ENCODE measurements around the gene C6orf120. TPM values are rescaled to one million over a fixed set of nuclear protein-coding genes. Genes with fewer than 3 reads are reported as not detected.

The C6orf120 gene
- total and polyA plus RNA-seq, 9 of the 15 experiments (the other 6 are each of a cell fraction or from before 2014, with no cell fraction given) = 7.7 to 44.9 (median 34.8) TPM

DNA sequence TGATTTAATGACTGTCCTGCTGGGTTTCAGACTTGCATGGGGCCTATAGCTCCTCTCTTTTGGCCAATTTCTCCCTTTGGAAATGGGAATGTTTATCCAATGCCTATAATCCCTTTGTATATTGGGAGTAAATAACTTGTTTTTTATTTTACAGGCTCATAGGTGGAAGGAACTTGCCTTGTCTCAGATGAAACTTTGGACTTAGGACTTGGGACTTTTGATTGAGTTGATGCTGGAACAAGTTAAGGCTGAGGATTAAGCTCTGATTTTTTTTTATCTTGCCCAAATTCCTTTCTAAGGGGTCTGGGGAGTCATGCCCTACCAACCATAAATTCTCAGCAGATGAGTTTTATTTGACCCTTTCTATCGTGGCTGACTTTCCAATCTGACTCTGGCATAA, 23.6 kb upstream of the C6orf120 start:
- Histone ChIP-seq H3K27me3 (ENCODE audit: control insufficient read depth in 2 of 2, insufficient read depth in 2 of 2, low read length in 2 of 2) (no peaks in the 10 kb centered on the region), H3K4me2 (ENCODE audit: insufficient read depth, low read length) (no peak overlapping the region), H3K36me3 (ENCODE audit: control insufficient read depth, insufficient read depth, low read length) (peaks cover 22% of the 10 kb centered on the region), H3K9me3 (replicated peaks; ENCODE audit: control insufficient read depth, insufficient read depth, low read depth, low read length) (no peaks in the 10 kb centered on the region), H3K4me3 (no peak overlapping the region), H3K79me2 (ENCODE audit: control insufficient read depth, insufficient read depth, low read length) (no peaks in the 10 kb centered on the region), H4K20me1 (replicated peaks; ENCODE audit: control insufficient read depth, insufficient read depth, low read length) (no peaks in the 10 kb centered on the region), H3K4me1 (replicated peaks in 1 of 2; ENCODE audit: control insufficient read depth in 2 of 2, insufficient read depth in 2 of 2, low read length in 2 of 2) (no peaks in the 10 kb centered on the region), H3K27ac (ENCODE audit: extremely low read depth, low read depth, low read length) (no peak overlapping the region), H3K9ac (ENCODE audit: insufficient read depth in 1 of 2, low read depth in 2 of 2, low read length in 2 of 2) (no peak overlapping the region), H3K9me1 (ENCODE audit: control insufficient read depth, insufficient read depth, low read length) (no peaks in the 10 kb centered on the region), H2AFZ (ENCODE audit: low read depth, low read length) (no peak overlapping the region)
- DNase-seq (ENCODE audit: extremely low read depth in 1 of 4, low spot score in 3 of 4) (no peak), FAIRE-seq (no peak), ATAC-seq (no peak)
- ChIA-PET CTCF (ENCODE audit: low intra/inter-chr PET ratio) (no interaction called here), POLR2A (interaction anchor here (1.3 to 1.4 kb wide), 2 partner anchors 10 to 15 kb away, joined by 3 to 7 read pairs; no protein-coding TSS in a partner anchor)
- intact Hi-C loops (cut with micrococcal nuclease) (no loop called here), in situ Hi-C loops (cut with MboI) (no loop called here)
- 45% methylated on average over 1 of the region's 1 CpG for WGBS (ENCODE audit: insufficient coverage, low coverage, missing lambda C conversion rate)
- no TSS peak for BruUV-seq (replicated peaks)
- TF ChIP-seq CHD4 (IDR thresholded peaks at IDR 0.05; ENCODE audit: insufficient read depth, insufficient replicate concordance, low read depth, low read length, poor library complexity, severe bottlenecking) = no peak

DNA sequence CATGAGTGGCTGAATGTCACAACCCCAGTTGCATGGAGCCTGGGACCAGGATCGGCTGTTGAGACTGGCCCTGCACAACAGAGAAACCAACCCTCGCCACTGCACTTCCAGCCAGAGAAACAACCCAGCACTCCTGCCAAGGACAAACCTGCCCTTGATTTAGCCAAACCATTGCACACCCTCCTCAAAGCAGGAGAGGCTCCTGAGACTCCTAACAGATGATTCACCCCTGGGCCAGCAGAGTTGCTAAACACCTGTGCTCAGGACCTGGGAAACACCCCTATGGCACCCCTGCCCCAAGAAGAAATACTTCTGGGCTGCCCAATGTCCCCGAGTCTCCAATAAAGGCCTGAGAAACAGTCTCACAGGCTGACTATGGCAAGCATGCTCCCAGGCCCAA, 17.9 kb upstream of the C6orf120 start:
- peaks cover 3% of the 10 kb centered on the region; the same call in 1 of the 3 replicates for H3K79me2 ChIP-seq (ENCODE audit: control insufficient read depth, insufficient read depth, low read length)
- CTCF ChIA-PET (ENCODE audit: low intra/inter-chr PET ratio) = no interaction called here
- no peaks in the 10 kb centered on the region for H3K9me1 ChIP-seq (ENCODE audit: control insufficient read depth, insufficient read depth, low read length)
- no peak for ATAC-seq
- no peak overlapping the region for H3K4me3 ChIP-seq
- FAIRE-seq = no peak
- peaks cover 49% of the 10 kb centered on the region for H3K36me3 ChIP-seq (ENCODE audit: control insufficient read depth, insufficient read depth, low read length)
- H4K20me1 ChIP-seq (replicated peaks; ENCODE audit: control insufficient read depth, insufficient read depth, low read length) = no peaks in the 10 kb centered on the region
- DNase-seq (ENCODE audit: extremely low read depth in 1 of 4, low spot score in 3 of 4) = no peak
- H3K4me2 ChIP-seq (ENCODE audit: insufficient read depth, low read length) = no peak overlapping the region
- H3K9me3 ChIP-seq (replicated peaks; ENCODE audit: control insufficient read depth, insufficient read depth, low read depth, low read length) = peaks cover 5% of the 10 kb centered on the region; the same call in 1 of the 2 replicates
- TF ChIP-seq ELF4 (CRISPR knock-in tag; IDR thresholded peaks at IDR 0.05) (no peak), SETDB1 (IDR thresholded peaks at IDR 0.05; ENCODE audit: low read length) (no peak), ARHGAP35 (IDR thresholded peaks at IDR 0.05; ENCODE audit: partially characterized antibody) (no peak)
- H3K9ac ChIP-seq (ENCODE audit: insufficient read depth in 1 of 2, low read depth in 2 of 2, low read length in 2 of 2) = no peak overlapping the region
- H2AFZ ChIP-seq (ENCODE audit: low read depth, low read length) = no peak overlapping the region
- in situ Hi-C loops (cut with MboI) = no loop called here
- no TSS peak for BruUV-seq (replicated peaks)
- H3K4me1 ChIP-seq (replicated peaks in 1 of 2; ENCODE audit: control insufficient read depth in 2 of 2, insufficient read depth in 2 of 2, low read length in 2 of 2) = no peaks in the 10 kb centered on the region
- no peak overlapping the region for H3K27ac ChIP-seq (ENCODE audit: extremely low read depth, low read depth, low read length)
- 57% methylated on average over 3 of the region's 3 CpGs for WGBS (ENCODE audit: insufficient coverage, low coverage, missing lambda C conversion rate)
- H3K27me3 ChIP-seq (ENCODE audit: control insufficient read depth in 2 of 2, insufficient read depth in 2 of 2, low read length in 2 of 2) = no peaks in the 10 kb centered on the region
- intact Hi-C loops (cut with micrococcal nuclease) = no loop called here
- POLR2A ChIA-PET = interaction anchor here (0.9 to 1.7 kb wide), 3 partner anchors 9 to 25 kb away, joined by 3 to 7 read pairs (median 3); no protein-coding TSS in a partner anchor

All from K562 (cell line).